ENCODE results near the gene MEOX1. TPM values are rescaled to one million over a fixed set of nuclear protein-coding genes. Genes with fewer than 3 reads are reported as not detected.

The MEOX1 gene
- total RNA-seq, 2 donors from 2014 or later = 0.64 to 4.1 TPM

- intact Hi-C loops (cut with DNase I) = no loop called here
- no peak overlapping the region for H3K4me3 ChIP-seq
- no peaks in the 10 kb centered on the region for H3K27me3 ChIP-seq
- TF ChIP-seq CTCF (IDR thresholded peaks at IDR 0.05) = no peak
- no peak for DNase-seq
- no peaks in the 10 kb centered on the region for H3K4me1 ChIP-seq
- no peaks in the 10 kb centered on the region for H3K36me3 ChIP-seq
- H3K9ac ChIP-seq (ENCODE audit: low read depth in 2 of 2, low read length in 2 of 2) = no peak overlapping the region
- no peak overlapping the region for H3K27ac ChIP-seq
- H3K9me3 ChIP-seq = no peaks in the 10 kb centered on the region
Observed at GRCh38 chr17:43662413-43663141, 855 bp upstream of the MEOX1 start.

GRCh38 chr17:43660816-43661493 is 767 bp downstream of the MEOX1 start:
- no peak overlapping the region for H3K27ac ChIP-seq
- intact Hi-C loops (cut with DNase I) = no loop called here
- H3K27me3 ChIP-seq = no peaks in the 10 kb centered on the region
- no peak overlapping the region for H3K9ac ChIP-seq (ENCODE audit: low read depth in 2 of 2, low read length in 2 of 2)
- DNase-seq = no peak
- TF ChIP-seq CTCF (IDR thresholded peaks at IDR 0.05) = no peak
- no peaks in the 10 kb centered on the region for H3K9me3 ChIP-seq
- no peaks in the 10 kb centered on the region for H3K4me1 ChIP-seq
- H3K36me3 ChIP-seq = no peaks in the 10 kb centered on the region
- H3K4me3 ChIP-seq = no peak overlapping the region

GRCh38 chr17:43659823-43660617 is 1.7 kb downstream of the MEOX1 start:
- Histone ChIP-seq H3K9me3 (no peaks in the 10 kb centered on the region), H3K4me3 (no peak overlapping the region), H3K27me3 (no peaks in the 10 kb centered on the region), H3K27ac (no peak overlapping the region), H3K4me1 (no peaks in the 10 kb centered on the region), H3K9ac (ENCODE audit: low read depth in 2 of 2, low read length in 2 of 2) (no peak overlapping the region), H3K36me3 (no peaks in the 10 kb centered on the region)
- no peak for DNase-seq
- no peak for TF ChIP-seq CTCF (IDR thresholded peaks at IDR 0.05)
- intact Hi-C loops (cut with DNase I) = no loop called here

GRCh38 chr17:43658900-43659299 is 2.8 kb downstream of the MEOX1 start:
- Histone ChIP-seq H3K4me1 (no peaks in the 10 kb centered on the region), H3K4me3 (no peak overlapping the region), H3K27me3 (no peaks in the 10 kb centered on the region), H3K9me3 (no peaks in the 10 kb centered on the region), H3K27ac (no peak overlapping the region), H3K9ac (ENCODE audit: low read depth in 2 of 2, low read length in 2 of 2) (peak overlapping the region in 1 of 2 donors; percentile 12), H3K36me3 (no peaks in the 10 kb centered on the region)
- TF ChIP-seq CTCF (IDR thresholded peaks at IDR 0.05) = no peak
- intact Hi-C loops (cut with DNase I) = no loop called here
- no peak for DNase-seq

- Histone ChIP-seq H3K4me1 (no peaks in the 10 kb centered on the region), H3K9me3 (no peaks in the 10 kb centered on the region), H3K9ac (ENCODE audit: low read depth in 2 of 2, low read length in 2 of 2) (no peak overlapping the region), H3K27ac (no peak overlapping the region), H3K36me3 (no peaks in the 10 kb centered on the region), H3K4me3 (no peak overlapping the region), H3K27me3 (no peaks in the 10 kb centered on the region)
- intact Hi-C loops (cut with DNase I) = no loop called here
- no peak for DNase-seq
- no peak for TF ChIP-seq CTCF (IDR thresholded peaks at IDR 0.05)
Observed at GRCh38 chr17:43655693-43656255, 5.9 kb downstream of the MEOX1 start.
